CD4-positive, alpha-beta T cell treated with Interleukin-6 for 4 hours (primary cell): ENCODE data around the gene ATRNL1.
"Not testable (repeated sequence)": the region's sequence is repeated elsewhere in the genome, so short reads cannot be mapped to it uniquely, and the experiment has no call there.

Source experiments
- DNase-seq: peaks from one replicate; pipeline ENCODE4 v3.0.0-alpha.2; 2020; ENCODE audit warnings: mixed read lengths

Gene ATRNL1

GRCh38 chr10:115772606-115773005, 679.4 kb downstream of the ATRNL1 start:
- no peak for DNase-seq

GRCh38 chr10:115773832-115774231, 680.7 kb downstream of the ATRNL1 start:
- DNase-seq, result no peak

GRCh38 chr10:115774721-115775120, 681.6 kb downstream of the ATRNL1 start:
- no peak for DNase-seq

GRCh38 chr10:115777646-115778045, 684.5 kb downstream of the ATRNL1 start:
- no peak for DNase-seq

- DNase-seq, result no peak
Observed at GRCh38 chr10:115790220-115790619, 697.1 kb downstream of the ATRNL1 start.

- no peak for DNase-seq
Observed at GRCh38 chr10:115795964-115796363, 702.8 kb downstream of the ATRNL1 start.

GRCh38 chr10:115801457-115801856, 708.3 kb downstream of the ATRNL1 start:
- DNase-seq, result no peak

- no peak for DNase-seq
Observed at GRCh38 chr10:115801992-115802391, 708.8 kb downstream of the ATRNL1 start.

GRCh38 chr10:115802911-115803310, 709.7 kb downstream of the ATRNL1 start:
- DNase-seq, result no peak

- DNase-seq, result no peak
Observed at GRCh38 chr10:115814542-115814941, 721.4 kb downstream of the ATRNL1 start.

- no peak for DNase-seq
Observed at GRCh38 chr10:115818012-115818411, 724.8 kb downstream of the ATRNL1 start.

GRCh38 chr10:115826396-115826795, 733.2 kb downstream of the ATRNL1 start:
- no peak for DNase-seq

- no peak for DNase-seq
Observed at GRCh38 chr10:115827231-115828009, 734.3 kb downstream of the ATRNL1 start.

- DNase-seq, result not testable (repeated sequence)
Observed at GRCh38 chr10:115828182-115828581, 735.0 kb downstream of the ATRNL1 start.

- no peak for DNase-seq
Observed at GRCh38 chr10:115829521-115830205, 736.5 kb downstream of the ATRNL1 start.

GRCh38 chr10:115830265-115830970, 737.3 kb downstream of the ATRNL1 start:
- no peak for DNase-seq

- no peak for DNase-seq
Observed at GRCh38 chr10:115831016-115831415, 737.9 kb downstream of the ATRNL1 start.

GRCh38 chr10:115833119-115833518, 740.0 kb downstream of the ATRNL1 start:
- DNase-seq, result no peak

- DNase-seq, result no peak
Observed at GRCh38 chr10:115844591-115844990, 751.4 kb downstream of the ATRNL1 start.

- DNase-seq, result no peak
Observed at GRCh38 chr10:115845921-115846320, 752.8 kb downstream of the ATRNL1 start.

GRCh38 chr10:115846528-115846927, 753.4 kb downstream of the ATRNL1 start:
- no peak for DNase-seq

- no peak for DNase-seq
Observed at GRCh38 chr10:115849197-115849596, 756.0 kb downstream of the ATRNL1 start.

- no peak for DNase-seq
Observed at GRCh38 chr10:115850666-115851065, 757.5 kb downstream of the ATRNL1 start.

- DNase-seq, result no peak
Observed at GRCh38 chr10:115851695-115852094, 758.5 kb downstream of the ATRNL1 start.
